ENCODE data around the gene TACR2. TPM values are rescaled to one million over a fixed set of nuclear protein-coding genes. Genes with fewer than 3 reads are reported as not detected.

The TACR2 gene
- polyA plus RNA-seq, 2 of the 4 experiments (the other 2 are of a cell fraction) = 0.09 to 0.16 TPM

DNA sequence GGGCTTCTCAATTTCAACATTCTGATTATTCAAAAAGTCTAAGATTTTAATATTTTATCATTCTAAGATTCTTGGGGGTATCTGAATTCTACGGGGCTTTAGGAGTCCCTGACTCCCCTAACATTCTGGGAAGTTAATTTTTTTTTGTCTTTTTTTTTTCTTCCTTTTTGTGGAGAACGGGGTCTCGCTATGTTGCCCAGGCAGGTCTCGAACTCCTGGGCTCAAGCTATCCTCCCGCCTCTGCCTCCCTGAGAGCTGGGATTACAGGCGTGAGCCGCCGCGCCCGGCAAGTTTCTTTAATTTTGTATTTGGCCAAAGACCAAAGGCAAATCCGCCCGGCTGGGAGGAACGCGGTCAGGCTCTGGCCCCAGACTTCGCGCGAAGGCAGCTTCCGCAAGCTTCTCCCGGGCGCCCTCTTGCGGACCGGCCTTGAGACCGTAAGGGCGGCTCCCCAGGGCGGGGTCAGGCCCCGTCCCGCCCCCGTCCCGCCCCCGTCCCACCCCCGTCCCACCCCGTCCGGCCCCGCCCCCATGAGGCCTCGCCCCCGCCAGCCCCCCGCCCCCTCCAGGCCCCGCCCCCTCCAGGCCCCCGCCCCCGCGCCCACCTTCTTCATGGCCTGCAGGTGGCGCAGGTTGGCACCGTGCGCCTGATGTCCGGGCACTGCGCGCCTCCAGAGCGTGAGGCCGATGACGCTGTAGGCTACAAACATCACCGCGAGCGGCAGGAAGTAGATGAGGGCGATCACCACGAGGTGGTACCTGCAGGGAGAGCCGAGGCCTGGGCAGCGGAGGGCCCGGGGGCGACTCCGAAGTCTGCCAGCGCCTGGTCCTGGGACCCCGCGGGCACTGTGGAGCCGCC, 8.2 kb downstream of the TACR2 start (continued):
- peak; percentile 85 for TF ChIP-seq SMC3 (IDR thresholded peaks at IDR 0.05)
- TF ChIP-seq, protein P1, sequence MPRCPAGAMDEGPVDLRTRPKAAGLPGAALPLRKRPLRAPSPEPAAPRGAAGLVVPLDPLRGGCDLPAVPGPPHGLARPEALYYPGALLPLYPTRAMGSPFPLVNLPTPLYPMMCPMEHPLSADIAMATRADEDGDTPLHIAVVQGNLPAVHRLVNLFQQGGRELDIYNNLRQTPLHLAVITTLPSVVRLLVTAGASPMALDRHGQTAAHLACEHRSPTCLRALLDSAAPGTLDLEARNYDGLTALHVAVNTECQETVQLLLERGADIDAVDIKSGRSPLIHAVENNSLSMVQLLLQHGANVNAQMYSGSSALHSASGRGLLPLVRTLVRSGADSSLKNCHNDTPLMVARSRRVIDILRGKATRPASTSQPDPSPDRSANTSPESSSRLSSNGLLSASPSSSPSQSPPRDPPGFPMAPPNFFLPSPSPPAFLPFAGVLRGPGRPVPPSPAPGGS (IDR thresholded peaks at IDR 0.05) = 0 out of 3 replicates have a peak, but pooled peaks have one; percentile 28

GRCh38 chr10:69407621-69408301, 9.0 kb downstream of the TACR2 start:
- ChIA-PET POLR2A (interaction anchor here (0.6 to 1.7 kb wide), 8 partner anchors 32 to 244 kb away, joined by 3 to 8 read pairs (median 4); no protein-coding TSS in a partner anchor), CTCF (interaction anchor here (0.5 to 21.3 kb wide), 60 partner anchors 7 to 435 kb away, joined by 3 to 424 read pairs (median 4); partner anchors contain the start of genes FAM241B, HKDC1 and TSPAN15)
- Histone ChIP-seq H3K4me3 (0 out of 3 replicates have a peak overlapping the region, but pooled peaks have one; percentile 20), H3K9me3 (no peaks in the 10 kb centered on the region), H3K4me2 (peak overlapping the region; percentile 83), H3K27ac (peak overlapping the region; percentile 63 to 81), H3K4me1 (peaks cover 14% of the 10 kb centered on the region)
- FAIRE-seq (no peak), ATAC-seq (peak; percentile 56 to 78), DNase-seq (ENCODE audit: low read depth in 1 of 2, low spot score in 1 of 2) (peak; percentile 58 to 68)
- WGBS (ENCODE audit: missing lambda C conversion rate) = 55% methylated on average over 11 of the region's 14 CpGs
- no peak for TF ChIP-seq NPAS2 (CRISPR knock-in tag; IDR thresholded peaks at IDR 0.05; ENCODE audit: borderline replicate concordance)
- TF ChIP-seq ZC3H11A (IDR thresholded peaks at IDR 0.05) = no peak
- no peak for TF ChIP-seq ELK1 (IDR thresholded peaks at IDR 0.05; ENCODE audit: low read depth, low read length)
- TF ChIP-seq CHD2 (IDR thresholded peaks at IDR 0.05; ENCODE audit: low read length, partially characterized antibody) = no peak
- TF ChIP-seq POLR2AphosphoS2 (conservative IDR thresholded peaks at IDR 0.05; ENCODE audit: low read length) = no peak
- no peak for TF ChIP-seq HDAC2 (IDR thresholded peaks at IDR 0.05)
- TF ChIP-seq CBX2 (IDR thresholded peaks at IDR 0.05; ENCODE audit: borderline replicate concordance, low read depth) = no peak
- TF ChIP-seq SMC3 (IDR thresholded peaks at IDR 0.05) = peak; percentile 79
- TF ChIP-seq PBX3 (IDR thresholded peaks at IDR 0.05) = no peak
- TF ChIP-seq JUNB (IDR thresholded peaks at IDR 0.05) = no peak
- no peak for TF ChIP-seq MYC (IDR thresholded peaks at IDR 0.05; ENCODE audit: borderline replicate concordance, low read length)
- TF ChIP-seq, protein P2, sequence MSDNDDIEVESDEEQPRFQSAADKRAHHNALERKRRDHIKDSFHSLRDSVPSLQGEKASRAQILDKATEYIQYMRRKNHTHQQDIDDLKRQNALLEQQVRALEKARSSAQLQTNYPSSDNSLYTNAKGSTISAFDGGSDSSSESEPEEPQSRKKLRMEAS (IDR thresholded peaks at IDR 0.05) = 0 out of 2 replicates have a peak, but pooled peaks have one; percentile 40
- no peak for TF ChIP-seq NR3C1 (IDR thresholded peaks at IDR 0.05)
- TF ChIP-seq CEBPB (IDR thresholded peaks at IDR 0.05) = no peak
- no peak for TF ChIP-seq TFCP2L1 (CRISPR knock-in tag; IDR thresholded peaks at IDR 0.05)
- TF ChIP-seq HOXB13 (CRISPR knock-in tag; IDR thresholded peaks at IDR 0.05; ENCODE audit: low read depth) = no peak
- no peak for TF ChIP-seq ZFP36 (IDR thresholded peaks at IDR 0.05; ENCODE audit: borderline replicate concordance, partially characterized antibody)
- peak; percentile 64 for TF ChIP-seq CTCF (IDR thresholded peaks at IDR 0.05)
- no peak for TF ChIP-seq HES2 (IDR thresholded peaks at IDR 0.05)
- TF ChIP-seq EHF (CRISPR knock-in tag; IDR thresholded peaks at IDR 0.05) = no peak
- no peak for TF ChIP-seq GATA3 (IDR thresholded peaks at IDR 0.05; ENCODE audit: borderline replicate concordance)
- TF ChIP-seq, protein P3, sequence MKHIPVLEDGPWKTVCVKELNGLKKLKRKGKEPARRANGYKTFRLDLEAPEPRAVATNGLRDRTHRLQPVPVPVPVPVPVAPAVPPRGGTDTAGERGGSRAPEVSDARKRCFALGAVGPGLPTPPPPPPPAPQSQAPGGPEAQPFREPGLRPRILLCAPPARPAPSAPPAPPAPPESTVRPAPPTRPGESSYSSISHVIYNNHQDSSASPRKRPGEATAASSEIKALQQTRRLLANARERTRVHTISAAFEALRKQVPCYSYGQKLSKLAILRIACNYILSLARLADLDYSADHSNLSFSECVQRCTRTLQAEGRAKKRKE (CRISPR knock-in tag; IDR thresholded peaks at IDR 0.05; ENCODE audit: low read depth) = no peak
- TF ChIP-seq, protein P4, sequence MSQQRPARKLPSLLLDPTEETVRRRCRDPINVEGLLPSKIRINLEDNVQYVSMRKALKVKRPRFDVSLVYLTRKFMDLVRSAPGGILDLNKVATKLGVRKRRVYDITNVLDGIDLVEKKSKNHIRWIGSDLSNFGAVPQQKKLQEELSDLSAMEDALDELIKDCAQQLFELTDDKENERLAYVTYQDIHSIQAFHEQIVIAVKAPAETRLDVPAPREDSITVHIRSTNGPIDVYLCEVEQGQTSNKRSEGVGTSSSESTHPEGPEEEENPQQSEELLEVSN (IDR thresholded peaks at IDR 0.05; ENCODE audit: borderline replicate concordance, low read depth) = no peak
- no peak for TF ChIP-seq SREBF2 (IDR thresholded peaks at IDR 0.05)
- no peak for TF ChIP-seq HOXB5 (CRISPR knock-in tag; IDR thresholded peaks at IDR 0.05)
- no peak for TF ChIP-seq JUN (IDR thresholded peaks at IDR 0.05)
- no peak for TF ChIP-seq FOXS1 (CRISPR knock-in tag; IDR thresholded peaks at IDR 0.05)
- TF ChIP-seq, protein P1 (IDR thresholded peaks at IDR 0.05) = no peak
